ENCODE measurements around the gene FEM1C.

The FEM1C gene

DNA sequence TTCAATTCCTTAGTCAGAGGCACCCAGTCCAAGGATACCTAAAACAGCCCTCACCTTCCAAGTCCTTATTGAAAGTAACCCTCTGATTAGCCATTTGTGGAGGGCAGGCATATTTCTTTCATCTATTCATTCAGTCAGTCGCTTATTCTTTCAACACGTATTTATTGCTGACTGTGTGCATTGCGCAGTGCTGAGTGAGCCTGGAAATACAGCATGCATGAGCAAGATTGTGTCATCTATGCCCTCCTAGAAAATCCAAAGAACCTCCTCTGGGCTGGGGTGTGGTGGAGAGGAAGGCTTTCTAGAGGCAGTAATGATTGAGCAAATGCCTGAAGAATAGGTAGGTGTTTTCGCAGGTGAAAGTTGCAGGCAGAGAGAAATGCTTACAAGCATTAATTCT lies 8.5 kb upstream of the FEM1C start:
- Histone ChIP-seq H3K36me3 (ENCODE audit: control insufficient read depth, insufficient read depth, low read length) (no peaks in the 10 kb centered on the region), H3K9ac (ENCODE audit: low read length) (no peak overlapping the region), H3K27ac (ENCODE audit: low read depth, low read length) (no peak overlapping the region), H3K27me3 (ENCODE audit: control insufficient read depth, insufficient read depth, low read length) (no peaks in the 10 kb centered on the region), H3K4me3 (ENCODE audit: low read length) (no peak overlapping the region), H3K4me1 (ENCODE audit: control insufficient read depth, insufficient read depth, low read length) (no peaks in the 10 kb centered on the region)

DNA sequence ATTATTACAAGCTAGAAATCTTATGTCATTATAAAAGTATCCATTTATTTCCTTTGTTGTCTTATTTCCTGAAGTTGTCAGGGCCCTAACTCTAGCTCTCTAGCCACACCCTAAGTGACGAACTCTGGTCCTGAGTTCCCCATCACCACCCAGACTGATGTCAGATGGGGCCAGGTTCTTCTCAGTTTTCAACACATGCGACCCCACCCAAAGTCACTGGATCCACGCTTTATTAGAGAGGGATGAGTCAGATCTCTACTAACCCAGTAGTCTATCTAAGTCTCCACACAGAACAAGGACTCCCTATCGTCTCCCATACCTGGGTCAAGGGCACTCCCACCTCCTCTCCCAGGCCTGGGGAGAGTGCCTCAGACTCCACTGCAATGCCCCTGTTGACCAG lies 6.8 kb upstream of the FEM1C start:
- H3K36me3 ChIP-seq (ENCODE audit: control insufficient read depth, insufficient read depth, low read length): no peaks in the 10 kb centered on the region
- no peak overlapping the region for H3K4me3 ChIP-seq (ENCODE audit: low read length)
- H3K4me1 ChIP-seq (ENCODE audit: control insufficient read depth, insufficient read depth, low read length): no peaks in the 10 kb centered on the region
- no peaks in the 10 kb centered on the region for H3K27me3 ChIP-seq (ENCODE audit: control insufficient read depth, insufficient read depth, low read length)
- no peak overlapping the region for H3K9ac ChIP-seq (ENCODE audit: low read length)
- H3K27ac ChIP-seq (ENCODE audit: low read depth, low read length): no peak overlapping the region

DNA sequence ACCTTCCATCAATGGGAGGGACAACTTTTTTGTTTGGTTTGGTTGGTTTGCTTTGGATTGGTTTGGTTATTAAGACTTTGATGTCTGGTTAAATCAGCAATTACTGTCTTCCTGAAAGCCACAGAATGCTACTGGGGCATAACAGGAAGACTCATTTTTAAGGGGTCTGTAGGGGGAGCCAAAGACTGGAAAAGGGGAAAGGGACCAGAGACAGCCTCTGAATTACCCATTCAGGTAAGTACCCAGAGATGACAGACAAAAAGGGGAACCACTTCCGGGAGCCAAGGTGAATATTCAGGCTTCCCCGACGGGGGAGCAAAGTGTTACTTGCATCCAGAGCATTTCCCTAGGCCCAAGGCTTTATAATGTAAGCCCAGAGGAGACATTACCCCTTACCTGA lies 4.6 kb upstream of the FEM1C start:
- Histone ChIP-seq H3K4me1 (ENCODE audit: control insufficient read depth, insufficient read depth, low read length) (no peaks in the 10 kb centered on the region), H3K36me3 (ENCODE audit: control insufficient read depth, insufficient read depth, low read length) (no peaks in the 10 kb centered on the region), H3K27ac (ENCODE audit: low read depth, low read length) (no peak overlapping the region), H3K4me3 (ENCODE audit: low read length) (no peak overlapping the region), H3K27me3 (ENCODE audit: control insufficient read depth, insufficient read depth, low read length) (no peaks in the 10 kb centered on the region), H3K9ac (ENCODE audit: low read length) (no peak overlapping the region)

DNA sequence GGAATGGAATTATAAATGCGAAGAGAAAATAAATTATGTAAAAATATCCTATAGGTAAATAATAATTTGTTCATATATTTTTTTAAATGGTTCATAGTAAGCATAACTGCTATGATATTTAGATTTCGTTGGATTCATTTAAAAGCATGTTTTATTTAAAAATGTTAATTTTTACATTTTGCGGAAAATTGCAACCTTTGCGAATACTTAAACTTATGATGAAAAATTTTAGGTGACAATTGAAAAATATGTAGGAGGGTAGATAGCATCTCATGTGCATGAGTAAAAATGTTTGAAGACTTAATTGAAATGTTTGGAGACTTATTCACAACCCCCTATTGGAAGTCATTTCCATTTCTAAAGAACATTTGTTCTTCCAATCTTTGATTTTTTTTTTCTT lies 4.1 kb upstream of the FEM1C start:
- no peaks in the 10 kb centered on the region for H3K36me3 ChIP-seq (ENCODE audit: control insufficient read depth, insufficient read depth, low read length)
- H3K4me3 ChIP-seq (ENCODE audit: low read length): no peak overlapping the region
- no peaks in the 10 kb centered on the region for H3K4me1 ChIP-seq (ENCODE audit: control insufficient read depth, insufficient read depth, low read length)
- H3K9ac ChIP-seq (ENCODE audit: low read length): no peak overlapping the region
- H3K27me3 ChIP-seq (ENCODE audit: control insufficient read depth, insufficient read depth, low read length): no peaks in the 10 kb centered on the region
- H3K27ac ChIP-seq (ENCODE audit: low read depth, low read length): no peak overlapping the region

DNA sequence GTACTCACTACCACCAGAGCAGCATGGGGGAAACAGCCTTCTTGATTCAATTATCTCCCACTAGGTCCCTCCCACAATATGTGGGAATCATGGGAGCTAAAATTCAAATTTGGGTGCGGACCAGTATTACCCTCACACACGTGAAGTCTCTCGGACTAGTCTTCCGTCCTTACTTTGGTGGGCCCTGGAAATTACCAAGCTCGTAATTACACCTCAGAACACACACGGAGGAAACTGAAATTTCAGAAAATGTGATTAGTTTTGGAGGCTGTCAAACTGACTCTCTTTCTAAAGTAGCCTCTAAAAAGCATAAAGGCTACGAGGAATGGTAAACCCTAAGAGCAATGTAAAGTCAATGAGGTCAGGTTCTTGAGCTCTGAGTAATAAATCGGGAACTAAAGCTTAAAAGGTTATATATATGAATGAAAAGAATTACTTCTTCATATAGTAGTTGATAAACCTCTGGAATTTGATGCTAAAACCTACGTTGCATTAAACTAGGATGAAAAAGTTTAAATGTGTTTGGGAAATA lies 842 bp upstream of the FEM1C start:
- Histone ChIP-seq H3K27ac (ENCODE audit: low read depth, low read length) (peak overlapping the region; percentile 74), H3K4me1 (ENCODE audit: control insufficient read depth, insufficient read depth, low read length) (peaks cover 14% of the 10 kb centered on the region), H3K27me3 (ENCODE audit: control insufficient read depth, insufficient read depth, low read length) (no peaks in the 10 kb centered on the region), H3K36me3 (ENCODE audit: control insufficient read depth, insufficient read depth, low read length) (no peaks in the 10 kb centered on the region), H3K9ac (ENCODE audit: low read length) (no peak overlapping the region), H3K4me3 (ENCODE audit: low read length) (peak overlapping the region; percentile 52)

DNA sequence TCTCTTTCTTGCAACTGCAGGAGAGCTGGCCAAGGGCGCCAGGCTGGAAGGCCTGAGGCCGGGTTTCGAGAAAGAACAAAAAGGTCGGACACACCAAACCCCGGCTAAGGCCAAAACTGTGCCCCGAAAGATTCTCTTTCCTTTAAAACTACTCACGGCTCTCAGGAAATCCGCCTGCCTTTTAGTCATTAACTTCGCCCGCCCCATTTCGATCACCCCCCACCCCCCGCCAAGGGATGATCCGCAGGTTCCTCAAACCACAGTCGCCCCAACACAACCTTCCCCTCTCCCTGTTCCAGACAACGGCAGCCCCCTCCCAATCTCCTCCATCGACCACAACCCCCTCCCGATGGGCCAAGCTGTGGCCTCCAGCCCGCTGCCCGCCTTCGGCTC lies 536 bp downstream of the FEM1C start:
- peaks cover 25% of the 10 kb centered on the region for H3K4me1 ChIP-seq (ENCODE audit: control insufficient read depth, insufficient read depth, low read length)
- H3K4me3 ChIP-seq (ENCODE audit: low read length): peak overlapping the region; percentile 92
- peak overlapping the region; percentile 66 for H3K9ac ChIP-seq (ENCODE audit: low read length)
- H3K27me3 ChIP-seq (ENCODE audit: control insufficient read depth, insufficient read depth, low read length): no peaks in the 10 kb centered on the region
- no peaks in the 10 kb centered on the region for H3K36me3 ChIP-seq (ENCODE audit: control insufficient read depth, insufficient read depth, low read length)
- H3K27ac ChIP-seq (ENCODE audit: low read depth, low read length): peak overlapping the region; percentile 98

DNA sequence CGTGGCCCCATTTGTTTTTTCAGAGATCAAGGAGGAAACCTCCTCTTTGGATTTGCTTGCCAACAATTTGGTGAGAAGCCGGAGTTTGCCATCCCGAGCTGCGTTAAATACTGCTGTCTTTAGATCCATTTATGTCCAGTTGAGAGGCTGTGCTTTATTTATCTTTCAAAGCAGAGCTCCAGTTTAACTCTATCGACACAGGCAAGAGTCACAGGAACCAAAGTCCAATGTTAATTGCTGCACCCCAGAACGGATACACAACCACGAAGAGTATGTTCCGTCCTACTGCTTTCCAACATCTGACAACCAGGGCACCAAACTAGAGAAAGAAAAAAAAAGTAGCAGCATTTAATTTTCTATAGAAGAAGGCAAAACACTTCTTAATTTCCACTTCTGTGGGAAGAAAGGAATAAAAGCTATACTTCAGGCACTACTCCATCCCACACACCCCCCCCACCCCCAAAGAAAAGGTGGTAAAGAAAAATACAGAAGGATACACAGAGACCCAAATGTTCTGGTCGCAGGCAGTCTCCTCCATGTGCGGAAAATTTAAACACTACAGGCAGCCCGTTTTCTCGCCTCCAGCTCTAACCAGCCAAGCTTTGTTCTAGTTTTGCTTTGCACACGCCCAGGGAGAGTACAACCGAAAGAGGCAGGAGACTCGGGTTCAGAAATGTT lies 1.1 kb downstream of the FEM1C start:
- no peaks in the 10 kb centered on the region for H3K36me3 ChIP-seq (ENCODE audit: control insufficient read depth, insufficient read depth, low read length)
- H3K27ac ChIP-seq (ENCODE audit: low read depth, low read length): peak overlapping the region; percentile 98
- H3K4me3 ChIP-seq (ENCODE audit: low read length): peak overlapping the region; percentile 92
- H3K27me3 ChIP-seq (ENCODE audit: control insufficient read depth, insufficient read depth, low read length): no peaks in the 10 kb centered on the region
- H3K9ac ChIP-seq (ENCODE audit: low read length): peak overlapping the region; percentile 66
- H3K4me1 ChIP-seq (ENCODE audit: control insufficient read depth, insufficient read depth, low read length): peaks cover 25% of the 10 kb centered on the region

DNA sequence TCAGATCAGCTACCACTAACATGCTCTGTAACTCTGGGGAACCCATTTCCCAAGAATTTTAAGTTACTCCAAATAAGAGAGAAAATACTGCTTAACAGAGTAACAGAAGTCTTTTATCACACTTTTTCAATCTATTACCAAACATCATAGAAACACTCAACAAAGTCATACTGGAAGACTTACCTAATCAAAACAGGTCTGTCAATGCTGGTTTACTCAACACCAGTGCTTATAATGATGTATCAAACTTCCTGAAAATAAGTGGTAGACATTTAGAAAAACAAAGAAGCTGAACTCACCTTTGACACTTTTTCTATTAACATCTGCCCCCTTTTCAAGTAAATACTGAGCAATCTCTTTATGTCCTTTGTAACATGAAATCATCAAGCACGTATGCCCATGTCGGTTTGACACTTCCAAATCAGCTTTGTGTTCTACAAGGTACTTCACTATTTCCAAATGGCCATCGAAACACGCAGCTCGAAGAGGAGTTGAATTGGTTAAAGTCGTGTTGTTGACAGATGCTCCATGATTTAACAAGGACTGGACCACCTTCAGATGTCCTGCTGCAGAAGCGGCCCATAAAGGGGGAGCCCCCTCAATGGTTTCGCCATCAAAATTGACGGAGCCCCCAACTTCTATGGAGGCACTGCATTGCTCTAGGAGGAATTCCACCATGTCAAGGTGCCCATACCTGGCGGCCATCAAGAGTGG lies 1.8 kb downstream of the FEM1C start:
- Histone ChIP-seq H3K4me1 (ENCODE audit: control insufficient read depth, insufficient read depth, low read length) (peaks cover 25% of the 10 kb centered on the region), H3K4me3 (ENCODE audit: low read length) (peak overlapping the region; percentile 92)

DNA sequence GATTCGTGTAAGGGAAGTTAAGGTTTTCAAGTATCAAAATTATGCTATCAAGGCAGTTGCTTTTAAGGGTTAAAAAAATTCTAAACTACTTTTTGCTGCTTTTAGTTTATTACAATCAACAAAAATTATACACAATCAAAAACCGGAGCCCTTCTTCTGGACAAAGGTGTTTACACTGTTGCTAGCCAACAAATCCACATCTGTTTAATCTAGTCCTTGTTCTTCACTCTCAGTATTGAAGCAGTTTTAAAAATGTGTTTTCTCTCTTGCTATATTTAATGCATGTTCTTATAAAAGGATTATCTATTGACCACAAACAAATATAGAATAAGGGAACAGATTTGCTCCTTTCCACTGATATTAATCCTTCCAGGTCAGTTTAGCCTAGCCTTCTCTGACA lies 2.5 kb downstream of the FEM1C start:
- Histone ChIP-seq H3K36me3 (ENCODE audit: control insufficient read depth, insufficient read depth, low read length) (no peaks in the 10 kb centered on the region), H3K27ac (ENCODE audit: low read depth, low read length) (peak overlapping the region; percentile 98), H3K9ac (ENCODE audit: low read length) (no peak overlapping the region), H3K27me3 (ENCODE audit: control insufficient read depth, insufficient read depth, low read length) (no peaks in the 10 kb centered on the region), H3K4me1 (ENCODE audit: control insufficient read depth, insufficient read depth, low read length) (peaks cover 25% of the 10 kb centered on the region), H3K4me3 (ENCODE audit: low read length) (peak overlapping the region; percentile 92)

More for the DNA sequence above, 1.8 kb downstream of the FEM1C start:
- peak overlapping the region; percentile 66 for H3K9ac ChIP-seq (ENCODE audit: low read length)
- peak overlapping the region; percentile 98 for H3K27ac ChIP-seq (ENCODE audit: low read depth, low read length)
- no peaks in the 10 kb centered on the region for H3K36me3 ChIP-seq (ENCODE audit: control insufficient read depth, insufficient read depth, low read length)
- H3K27me3 ChIP-seq (ENCODE audit: control insufficient read depth, insufficient read depth, low read length): no peaks in the 10 kb centered on the region

DNA sequence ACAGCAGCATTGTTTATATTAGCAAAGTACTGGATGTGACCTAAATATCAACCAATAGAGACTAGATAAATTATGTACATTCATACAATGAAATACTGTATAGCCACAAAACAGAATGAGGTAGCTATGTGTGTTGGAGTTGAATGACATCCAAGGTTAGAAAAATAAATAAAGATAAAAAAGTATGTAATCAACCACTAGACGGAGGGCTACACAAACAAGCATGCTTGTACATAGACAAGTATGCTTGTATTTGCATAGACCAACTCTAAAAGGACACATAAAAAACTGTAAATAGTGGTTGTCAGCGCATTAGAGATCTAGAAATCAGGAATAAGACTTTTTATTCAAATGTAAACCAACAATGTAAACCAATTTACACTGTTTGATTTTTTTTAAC lies 3.0 kb downstream of the FEM1C start:
- Histone ChIP-seq H3K9ac (ENCODE audit: low read length) (no peak overlapping the region), H3K36me3 (ENCODE audit: control insufficient read depth, insufficient read depth, low read length) (no peaks in the 10 kb centered on the region), H3K4me1 (ENCODE audit: control insufficient read depth, insufficient read depth, low read length) (peaks cover 25% of the 10 kb centered on the region), H3K27ac (ENCODE audit: low read depth, low read length) (peak overlapping the region; percentile 98), H3K4me3 (ENCODE audit: low read length) (peak overlapping the region; percentile 92), H3K27me3 (ENCODE audit: control insufficient read depth, insufficient read depth, low read length) (no peaks in the 10 kb centered on the region)

DNA sequence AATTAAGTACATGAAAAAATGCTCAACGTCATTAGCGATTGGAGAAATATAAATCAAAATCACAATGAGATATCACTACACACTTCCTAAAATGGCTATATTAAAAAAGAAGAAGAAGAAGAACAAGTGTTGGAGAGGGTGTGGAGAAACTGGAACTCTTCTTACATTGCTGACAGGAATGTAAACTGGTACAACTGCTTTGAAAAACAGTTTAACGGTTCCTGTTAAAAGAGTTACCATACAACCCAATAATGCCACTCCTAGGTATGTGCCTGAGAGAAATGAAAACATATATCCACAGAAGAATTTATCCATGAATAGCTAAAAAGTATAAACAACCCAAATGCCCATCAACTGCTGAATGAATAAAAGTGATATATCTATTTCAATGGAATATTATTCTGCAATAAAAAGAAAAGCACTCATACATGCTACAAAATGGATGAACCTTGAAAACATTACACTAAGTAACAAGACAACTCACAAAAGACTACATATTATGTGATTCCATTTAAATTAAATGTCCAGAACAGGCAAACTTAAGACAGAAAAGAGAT lies 9.0 kb downstream of the FEM1C start:
- peaks cover 20% of the 10 kb centered on the region for H3K4me1 ChIP-seq (ENCODE audit: control insufficient read depth, insufficient read depth, low read length)
- no peak overlapping the region for H3K4me3 ChIP-seq (ENCODE audit: low read length)
- no peak overlapping the region for H3K9ac ChIP-seq (ENCODE audit: low read length)
- H3K27me3 ChIP-seq (ENCODE audit: control insufficient read depth, insufficient read depth, low read length): no peaks in the 10 kb centered on the region
- no peaks in the 10 kb centered on the region for H3K36me3 ChIP-seq (ENCODE audit: control insufficient read depth, insufficient read depth, low read length)
- no peak overlapping the region for H3K27ac ChIP-seq (ENCODE audit: low read depth, low read length)

DNA sequence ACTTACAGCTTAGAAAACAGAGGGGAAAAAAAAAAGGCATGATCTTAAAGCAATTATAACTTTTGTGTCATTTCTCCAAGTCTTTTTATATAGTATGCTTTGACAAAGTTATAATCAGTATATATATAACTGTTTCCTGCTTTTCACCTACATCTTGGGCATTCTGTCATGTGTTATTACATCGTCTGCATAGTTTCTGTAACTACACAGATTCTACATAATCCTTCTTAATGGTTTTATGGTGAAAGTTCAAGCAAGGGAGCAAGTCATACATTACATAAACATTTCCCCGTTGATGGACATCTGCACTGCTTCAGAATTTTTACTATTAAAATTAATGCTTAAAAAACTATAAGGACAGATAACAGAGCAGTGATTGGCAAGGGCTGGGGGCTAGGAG lies 12.1 kb downstream of the FEM1C start:
- peaks cover 13% of the 10 kb centered on the region for H3K4me1 ChIP-seq (ENCODE audit: control insufficient read depth, insufficient read depth, low read length)
- no peaks in the 10 kb centered on the region for H3K36me3 ChIP-seq (ENCODE audit: control insufficient read depth, insufficient read depth, low read length)
- H3K27me3 ChIP-seq (ENCODE audit: control insufficient read depth, insufficient read depth, low read length): no peaks in the 10 kb centered on the region
- no peak overlapping the region for H3K4me3 ChIP-seq (ENCODE audit: low read length)
- H3K9ac ChIP-seq (ENCODE audit: low read length): no peak overlapping the region
- no peak overlapping the region for H3K27ac ChIP-seq (ENCODE audit: low read depth, low read length)

All from rectal smooth muscle tissue (tissue), 1 donor.